HG02678 (cell line): ENCODE data around the gene CLIC5.

Source experiments
- ATAC-seq: cut with Tn5 transposase; IDR thresholded peaks from one replicate; pipeline ENCODE4 v1.9.1; 2021; ENCODE audit warnings: mild to moderate bottlenecking, moderate library complexity; ENCODE audit not compliant: unreplicated experiment

The CLIC5 gene

GRCh38 chr6:45899683-45899946, 116.0 kb downstream of the CLIC5 start:
- ATAC-seq: no peak

GRCh38 chr6:45898941-45899682, 116.5 kb downstream of the CLIC5 start:
- ATAC-seq: no peak

- no peak for ATAC-seq
Observed at GRCh38 chr6:45896783-45897441, 118.7 kb downstream of the CLIC5 start.

- no peak for ATAC-seq
Observed at GRCh38 chr6:45895569-45895968, 120.1 kb downstream of the CLIC5 start.

GRCh38 chr6:45892696-45893245, 122.9 kb downstream of the CLIC5 start:
- ATAC-seq: no peak

GRCh38 chr6:45892196-45892595, 123.5 kb downstream of the CLIC5 start:
- no peak for ATAC-seq

GRCh38 chr6:45886776-45887175, 128.9 kb downstream of the CLIC5 start:
- no peak for ATAC-seq

GRCh38 chr6:45884336-45884735, 131.3 kb downstream of the CLIC5 start:
- ATAC-seq: no peak

- no peak for ATAC-seq
Observed at GRCh38 chr6:45882671-45883070, 133.0 kb downstream of the CLIC5 start.

- ATAC-seq: no peak
Observed at GRCh38 chr6:45881705-45882467, 133.8 kb downstream of the CLIC5 start.

GRCh38 chr6:45880676-45881075, 135.0 kb downstream of the CLIC5 start:
- ATAC-seq: no peak

GRCh38 chr6:45880159-45880558, 135.5 kb downstream of the CLIC5 start:
- ATAC-seq: no peak

- ATAC-seq: no peak
Observed at GRCh38 chr6:45877970-45878590, 137.6 kb downstream of the CLIC5 start.

GRCh38 chr6:45872827-45873365, 142.8 kb downstream of the CLIC5 start:
- no peak for ATAC-seq

- no peak for ATAC-seq
Observed at GRCh38 chr6:45870531-45870930, 145.1 kb downstream of the CLIC5 start.

- ATAC-seq: no peak
Observed at GRCh38 chr6:45864651-45865050, 151.0 kb downstream of the CLIC5 start.

GRCh38 chr6:45858691-45859090, 157.0 kb downstream of the CLIC5 start:
- ATAC-seq: no peak

- ATAC-seq: no peak
Observed at GRCh38 chr6:45857827-45858226, 157.8 kb downstream of the CLIC5 start.

GRCh38 chr6:45855642-45856394, 159.8 kb downstream of the CLIC5 start:
- ATAC-seq: no peak

GRCh38 chr6:45854149-45854742, 161.4 kb downstream of the CLIC5 start:
- no peak for ATAC-seq
